NCI-H2029 (cell line): ENCODE measurements around the gene PSG2.
"Not testable (repeated sequence)": the region's sequence is repeated elsewhere in the genome, so short reads cannot be mapped to it uniquely, and the experiment has no call there.

Experiments
- DNase-seq: peaks from one replicate; lab custom pipeline; 2025; lab: John Stamatoyannopoulos, UW

The PSG2 gene

GRCh38 chr19:43077881-43078280 is 4.6 kb downstream of the PSG2 start:
- DNase-seq = not testable (repeated sequence)

- not testable (repeated sequence) for DNase-seq
Measured at GRCh38 chr19:43062418-43062817, 20.1 kb downstream of the PSG2 start.

GRCh38 chr19:43061326-43061725 is 21.2 kb downstream of the PSG2 start:
- DNase-seq = not testable (repeated sequence)

DNA sequence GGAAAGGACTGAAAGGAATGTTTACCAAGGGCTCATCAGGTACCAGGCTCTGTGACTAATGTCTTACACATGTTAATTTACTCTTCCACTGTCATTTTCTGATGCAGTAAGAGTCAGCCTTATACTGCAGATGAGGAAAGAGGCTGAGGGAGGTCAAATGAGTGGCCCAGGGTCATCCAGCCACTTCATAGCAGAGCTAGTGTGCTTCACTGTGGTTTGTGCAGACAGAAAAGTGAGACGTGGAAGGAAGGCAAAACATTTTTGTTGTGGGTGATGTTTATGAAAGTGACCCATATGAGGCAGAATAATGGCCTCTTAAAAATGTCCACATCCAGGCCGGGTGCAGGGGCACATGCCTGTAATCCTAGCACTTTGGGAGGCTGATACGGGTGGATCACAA is 22.2 kb downstream of the PSG2 start:
- DNase-seq = not testable (repeated sequence)

GRCh38 chr19:43059482-43059881 is 23.0 kb downstream of the PSG2 start:
- DNase-seq = not testable (repeated sequence)

DNA sequence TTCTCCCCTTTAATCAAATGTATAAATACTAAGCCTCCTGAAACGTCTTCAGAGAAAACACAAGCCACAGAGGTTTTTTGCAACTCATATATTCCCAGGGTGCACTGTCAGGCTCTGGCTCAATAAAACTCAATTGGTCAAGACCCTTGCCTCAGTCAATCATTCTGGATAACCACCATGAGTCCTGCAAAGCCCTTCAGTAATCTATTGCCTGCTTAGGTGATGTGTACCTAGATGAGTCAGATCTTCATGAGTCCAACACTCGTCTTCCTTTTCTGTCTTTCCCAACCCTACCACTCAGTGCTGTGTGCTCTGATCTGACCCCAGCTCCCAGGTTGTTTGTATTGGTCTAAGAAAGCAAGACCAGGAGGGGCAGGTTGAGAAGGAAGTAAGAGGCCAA is 24.1 kb downstream of the PSG2 start:
- DNase-seq = not testable (repeated sequence)

DNA sequence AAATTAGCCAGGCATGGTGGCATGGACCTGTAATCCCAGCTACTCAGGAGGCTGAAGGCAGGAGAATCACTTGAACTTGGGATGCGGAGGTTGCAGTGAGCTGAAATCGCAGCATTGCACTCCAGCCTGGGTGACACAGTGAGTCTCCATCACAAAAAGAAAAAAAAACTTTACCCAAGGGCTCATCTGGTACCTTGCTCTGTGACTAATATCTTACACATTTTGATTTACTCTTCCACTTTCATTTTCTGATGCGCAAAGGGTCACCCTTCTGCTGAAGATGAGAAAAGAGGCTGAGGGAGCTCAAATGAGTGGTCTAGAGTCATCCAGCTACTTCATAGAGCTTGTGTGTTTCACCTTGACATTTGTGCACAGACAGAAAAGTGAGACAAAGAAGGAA is 34.5 kb downstream of the PSG2 start:
- DNase-seq = not testable (repeated sequence)

DNA sequence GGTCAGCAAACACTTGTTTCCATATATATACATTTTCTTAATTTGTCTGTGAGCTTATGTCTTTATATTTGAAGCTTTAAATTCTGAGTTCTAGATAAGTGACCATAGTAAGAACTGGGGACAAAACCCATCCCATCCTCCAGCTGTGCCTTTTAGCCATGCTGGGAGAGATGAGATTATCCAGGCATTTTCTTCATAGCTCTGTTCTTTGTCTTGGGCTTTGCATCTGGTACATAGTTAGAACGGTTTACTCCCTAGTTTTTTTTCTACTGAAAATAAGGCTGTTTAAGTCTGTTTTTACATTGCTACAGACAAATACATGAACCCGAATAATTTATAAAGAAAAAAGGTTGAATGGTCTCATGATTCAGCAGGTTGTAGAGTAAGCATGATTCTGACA is 35.9 kb downstream of the PSG2 start:
- DNase-seq = not testable (repeated sequence)

DNA sequence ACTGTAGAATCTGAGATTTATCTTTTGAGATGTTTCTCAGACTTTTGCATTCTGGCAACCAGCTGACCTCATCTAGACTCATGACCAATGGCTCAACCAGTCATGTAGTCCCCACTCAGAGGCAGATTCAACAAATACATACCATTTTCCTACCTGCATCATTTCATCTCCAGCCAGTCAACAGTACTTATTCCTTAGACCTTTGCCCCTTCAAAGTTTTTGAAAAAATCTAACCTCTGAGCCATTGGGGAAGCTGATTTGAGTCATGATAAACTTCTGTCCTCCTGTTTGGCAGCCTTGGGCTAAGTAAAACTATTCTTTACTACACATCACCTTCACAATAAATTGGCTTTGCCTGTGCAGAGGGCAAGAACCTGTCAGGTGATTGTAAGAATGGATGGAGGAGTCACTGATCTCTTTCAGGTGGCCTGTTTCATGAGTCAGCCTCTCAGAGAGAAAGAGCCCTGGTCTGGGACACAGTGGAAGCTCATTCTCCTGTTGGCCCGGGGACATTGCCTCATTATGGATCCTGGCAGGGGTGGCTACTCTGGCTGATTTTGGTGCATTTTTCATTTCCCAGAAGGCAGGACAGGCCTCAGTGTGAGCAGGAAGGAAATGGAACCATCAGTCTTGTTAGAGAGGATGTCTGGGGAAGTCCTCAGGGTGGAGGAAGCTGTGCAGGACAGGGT is 38.9 kb downstream of the PSG2 start:
- DNase-seq = not testable (repeated sequence)

DNA sequence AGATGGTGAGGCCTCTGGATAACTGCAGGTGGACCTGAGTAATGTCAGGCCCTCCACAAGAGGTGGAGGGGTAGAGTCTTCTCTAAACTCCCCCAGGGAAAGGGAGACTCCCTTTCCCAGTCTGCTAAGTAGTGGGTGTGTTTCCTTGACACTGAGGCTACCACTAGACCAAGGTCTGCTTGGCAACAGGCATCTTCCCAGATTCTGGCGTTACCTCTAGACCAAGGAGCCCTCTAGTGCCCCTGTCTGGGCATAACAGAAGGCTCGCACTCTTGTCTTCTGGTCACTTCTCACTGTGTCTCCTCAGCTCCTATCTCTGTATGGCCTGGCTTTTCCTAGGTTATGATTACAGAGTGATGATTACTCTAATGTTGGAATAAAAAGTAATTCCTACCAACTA is 50.9 kb downstream of the PSG2 start:
- DNase-seq = not testable (repeated sequence)

GRCh38 chr19:43028866-43029265 is 53.6 kb downstream of the PSG2 start:
- no peak for DNase-seq

- DNase-seq = not testable (repeated sequence)
Measured at GRCh38 chr19:43027985-43028384, 54.5 kb downstream of the PSG2 start.

DNA sequence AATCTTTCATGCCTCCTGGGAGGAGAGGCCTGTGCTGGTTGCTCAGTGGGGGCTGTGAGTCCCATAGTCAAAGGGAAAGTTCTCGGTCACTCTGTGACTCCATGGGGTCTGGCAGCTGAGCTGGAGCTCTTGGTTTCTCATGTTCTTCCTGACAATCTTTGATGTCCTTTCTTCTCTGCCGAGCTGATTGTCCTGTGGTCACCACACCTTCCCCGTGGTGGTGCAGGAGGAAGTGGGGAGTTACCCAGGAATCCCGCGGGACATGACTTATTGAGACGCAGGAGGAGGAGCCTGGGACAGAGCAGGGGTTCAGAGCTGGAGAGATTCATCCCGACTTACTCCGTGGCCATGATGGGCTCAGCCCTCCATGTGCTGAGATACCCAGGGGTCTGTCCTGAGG is 55.4 kb downstream of the PSG2 start:
- DNase-seq = not testable (repeated sequence)

- not testable (repeated sequence) for DNase-seq
Measured at GRCh38 chr19:43026369-43026768, 56.1 kb downstream of the PSG2 start, which contains the start of gene PSG11. TSS of gene PSG11 (minus strand) at chr19:43026469. CDS start at chr19:43026372, 97 bp downstream.

DNA sequence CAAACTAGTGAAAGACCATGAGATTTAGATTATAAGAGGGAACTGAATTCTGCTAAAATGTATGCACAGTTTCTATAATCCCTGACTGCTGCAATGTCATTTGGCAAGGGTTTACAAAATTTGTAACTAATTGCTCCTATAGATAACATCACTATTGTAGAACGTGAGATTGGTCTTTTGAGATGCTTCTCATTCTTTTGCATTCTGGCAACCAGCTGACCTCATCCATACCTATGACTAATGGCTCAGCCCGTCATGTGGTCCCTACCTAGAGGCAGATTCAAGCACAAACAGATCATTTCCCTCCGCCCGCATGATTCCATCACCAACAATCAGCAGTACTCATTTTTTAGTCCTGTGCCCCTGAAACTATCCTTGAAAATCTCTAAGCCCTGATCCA is 60.4 kb downstream of the PSG2 start:
- DNase-seq = not testable (repeated sequence)

DNA sequence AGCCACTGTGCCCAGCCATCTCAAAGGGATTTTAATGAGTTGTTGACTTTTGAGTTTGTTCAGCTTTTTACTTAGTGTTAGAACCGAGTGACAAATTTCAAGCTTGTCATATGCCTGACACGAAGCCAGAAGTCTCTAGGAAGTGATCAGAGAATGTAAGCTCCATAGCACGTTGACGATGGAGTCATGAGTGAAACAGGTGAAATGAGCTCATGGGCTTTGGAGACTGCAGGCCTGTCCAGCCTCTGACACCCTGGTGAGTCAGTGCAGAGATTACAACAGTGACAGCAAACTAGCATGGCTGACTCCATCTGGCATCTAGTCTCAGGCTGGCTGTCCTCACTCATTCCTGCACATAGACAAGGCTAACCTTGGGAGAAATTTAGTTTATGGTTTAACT is 60.9 kb downstream of the PSG2 start:
- not testable (repeated sequence) for DNase-seq

GRCh38 chr19:43019588-43019987 is 62.9 kb downstream of the PSG2 start:
- not testable (repeated sequence) for DNase-seq
